GM12892 (cell line): ENCODE data around the gene RBMS3.

Source experiments
- POLR2A ChIP-seq: IDR thresholded peaks from 2 replicates; pipeline ENCODE4 v1.6.1; 2011; ENCODE audit warnings: low read depth, low read length, control low read depth
- POLR2AphosphoS5 ChIP-seq: IDR thresholded peaks from 2 replicates; pipeline ENCODE4 v1.6.1; 2011; ENCODE audit warnings: low read depth, low read length, control low read depth
- TAF1 ChIP-seq: IDR thresholded peaks from 2 replicates; pipeline ENCODE4 v1.6.1; 2011; ENCODE audit warnings: low read depth, mild to moderate bottlenecking, control low read depth, low read length, borderline replicate concordance

- no peak for TF ChIP-seq POLR2AphosphoS5
- TF ChIP-seq POLR2A = no peak
- TF ChIP-seq TAF1 = no peak
Observed at GRCh38 chr3:29453284-29454001, 172.6 kb downstream of the RBMS3 start.
